Esophagus squamous epithelium (tissue), 5 donors: ENCODE data around the gene FNBP1. TPM values are rescaled to one million over a fixed set of nuclear protein-coding genes. Genes with fewer than 3 reads are reported as not detected.
A peak's percentile ranks its signal among the peaks of the same experiment; 100 is the strongest.

Source experiments
- DNase-seq: peaks from one replicate; lab custom pipeline; 2025; lab: John Stamatoyannopoulos, UW
- H3K27ac ChIP-seq, 4 donors: fragments of 200-600 bp; sonication (generic); one replicate each; pipeline ENCODE4 v1.5.1; 2016 to 2019; ENCODE audit warnings: mild to moderate bottlenecking in 1 of 4
- H3K27me3 ChIP-seq, 4 donors: fragments of 200-600 bp; sonication (generic); 1 replicate in 3 of 4; 2 replicates in 1 of 4; pipeline versions ENCODE4 v1.5.1 to v1.6.0; 2017 to 2021; ENCODE audit warnings: antibody characterized with exemption in 1 of 4
- H3K36me3 ChIP-seq, 3 donors: fragments of 200-600 bp; sonication (generic); one replicate each; pipeline ENCODE4 v1.5.1; 2016 to 2019
- H3K4me1 ChIP-seq, 3 donors: fragments of 200-600 bp; sonication (generic); one replicate each; pipeline ENCODE4 v1.5.1; 2017 to 2019
- H3K4me3 ChIP-seq, 4 donors: fragments of 200-600 bp; sonication (generic); 1 replicate in 3 of 4; 2 replicates in 1 of 4; pipeline ENCODE4 v1.5.1; 2016 to 2019; ENCODE audit warnings: mild to moderate bottlenecking in 2 of 4, moderate library complexity in 1 of 4
- H3K9me3 ChIP-seq, 3 donors: fragments of 200-600 bp; sonication (generic); one replicate each; pipeline ENCODE4 v1.5.1; 2016 to 2019
- CTCF ChIP-seq, 6 experiments: fragments of 450-650 bp in 4 of 6; fragments of 200-600 bp in 2 of 6; sonication (generic) in 2 of 6; IDR thresholded peaks; one replicate each; pipeline ENCODE4 v1.5.1; 2016 to 2019; ENCODE audit warnings: antibody characterized with exemption in 6 of 6, mild to moderate bottlenecking in 4 of 6, moderate library complexity in 4 of 6
- POLR2A ChIP-seq, 4 donors: fragments of 450-650 bp; IDR thresholded peaks; one replicate each; pipeline ENCODE4 v1.6.1; 2017; ENCODE audit warnings: antibody characterized with exemption in 4 of 4, mild to moderate bottlenecking in 4 of 4, moderate library complexity in 3 of 4
- WGBS, 2 donors: methylation state at CpG; one replicate each; pipeline ENCODE4 v1.1.5; 2018; 5-methylcytosine and 5-hydroxymethylcytosine counted together
- intact Hi-C: fragments of 100-400 bp; cut with DNase I; formaldehyde crosslinking; loops from one replicate; pipeline ENCODE4 v1.15.0; 2022
- total RNA-seq, 4 donors: library from RNA; depleted of rRNA; stranded (reverse); fragments of >200 nt; gene quantifications; one replicate each; pipeline ENCODE4 v1.1.0, GENCODE V29; 2016
- donor health status: DM: yes; HTN: yes; CAD: no.

Gene FNBP1
- total RNA-seq, 4 donors from 2014 or later = 19.7 to 47.7 (median 26.2) TPM

GRCh38 chr9:130034570-130034969 lies 8.4 kb downstream of the FNBP1 start:
- H3K4me3 ChIP-seq = no peak overlapping the region
- TF ChIP-seq CTCF (IDR thresholded peaks at IDR 0.05) (no peak), POLR2A (IDR thresholded peaks at IDR 0.05) (no peak)
- no peaks in the 10 kb centered on the region for H3K27me3 ChIP-seq
- peaks cover 0 to 4% (median 0%) of the 10 kb centered on the region in 3 donors for H3K36me3 ChIP-seq
- peaks cover 12 to 82% (median 28%) of the 10 kb centered on the region in 3 donors for H3K4me1 ChIP-seq
- 0 to 13% methylated on average over 1 of the region's 1 CpG for WGBS, 2 donors
- peak overlapping the region; percentile 19 to 78 (median 60) for H3K27ac ChIP-seq
- no peaks in the 10 kb centered on the region for H3K9me3 ChIP-seq
- no peak for DNase-seq
- intact Hi-C loops = no loop called here

- no peak for TF ChIP-seq POLR2A (IDR thresholded peaks at IDR 0.05)
- TF ChIP-seq CTCF (IDR thresholded peaks at IDR 0.05) = no peak
- 55 to 74% methylated on average over 3 of the region's 3 CpGs for WGBS, 2 donors
- Histone ChIP-seq H3K27ac (peak overlapping the region in 3 of 4 donors; percentile 36 to 65 (median 55)), H3K27me3 (no peaks in the 10 kb centered on the region), H3K4me1 (peaks cover 19 to 94% (median 28%) of the 10 kb centered on the region in 3 donors), H3K4me3 (no peak overlapping the region), H3K9me3 (no peaks in the 10 kb centered on the region), H3K36me3 (peaks cover 0 to 4% (median 0%) of the 10 kb centered on the region in 3 donors)
- no peak for DNase-seq
- intact Hi-C loops = no loop called here
Measured at GRCh38 chr9:130030651-130031127, 12.3 kb downstream of the FNBP1 start.

GRCh38 chr9:130029223-130029973 lies 13.6 kb downstream of the FNBP1 start:
- TF ChIP-seq CTCF (IDR thresholded peaks at IDR 0.05) = no peak
- H3K4me1 ChIP-seq = peaks cover 11 to 94% (median 28%) of the 10 kb centered on the region in 3 donors
- DNase-seq = no peak
- no peaks in the 10 kb centered on the region for H3K27me3 ChIP-seq
- no peaks in the 10 kb centered on the region for H3K36me3 ChIP-seq
- H3K9me3 ChIP-seq = no peaks in the 10 kb centered on the region
- peak overlapping the region in 3 of 4 donors; percentile 36 to 55 (median 53) for H3K27ac ChIP-seq
- intact Hi-C loops = no loop called here
- H3K4me3 ChIP-seq = no peak overlapping the region
- WGBS, 2 donors = 60 to 66% methylated on average over 9 to 10 of the region's 10 CpGs

- H3K4me1 ChIP-seq = peaks cover 12 to 94% (median 32%) of the 10 kb centered on the region in 3 donors
- WGBS, 2 donors = 25 to 35% methylated on average over 6 of the region's 6 CpGs
Measured at GRCh38 chr9:130028493-130029222, 14.3 kb downstream of the FNBP1 start.

More at GRCh38 chr9:130028493-130029222, 14.3 kb downstream of the FNBP1 start:
- no peak for TF ChIP-seq CTCF (IDR thresholded peaks at IDR 0.05)
- no peak for TF ChIP-seq POLR2A (IDR thresholded peaks at IDR 0.05)
- no peak for DNase-seq
- no peak overlapping the region for H3K4me3 ChIP-seq
- intact Hi-C loops = no loop called here
- peak overlapping the region in 3 of 4 donors; percentile 36 to 55 (median 53) for H3K27ac ChIP-seq
- no peaks in the 10 kb centered on the region for H3K27me3 ChIP-seq
- no peaks in the 10 kb centered on the region for H3K9me3 ChIP-seq
- no peaks in the 10 kb centered on the region for H3K36me3 ChIP-seq
